H9 (cell line): ENCODE results near the gene LPP. TPM values are rescaled to one million over a fixed set of nuclear protein-coding genes. Genes with fewer than 3 reads are reported as not detected.

Experiments
- DNase-seq: peaks from one replicate; pipeline ENCODE4 v3.0.0-alpha.2; 2017
- H2AFZ ChIP-seq: one replicate; pipeline ENCODE4 v1.6.1; 2013; ENCODE audit warnings: mild to moderate bottlenecking, low read length, control low read depth, moderate library complexity
- H2AK5ac ChIP-seq: 2 replicates; pipeline ENCODE4 v1.6.1; 2013; ENCODE audit warnings: low read length, control low read depth, mixed read lengths; ENCODE audit not compliant: insufficient read length
- H2BK120ac ChIP-seq: one replicate; pipeline ENCODE4 v1.6.1; 2013; ENCODE audit warnings: low read depth, mild to moderate bottlenecking, low read length, control low read depth, inconsistent platforms; ENCODE audit not compliant: poor library complexity, severe bottlenecking
- H2BK12ac ChIP-seq: 2 replicates; pipeline ENCODE4 v1.6.1; 2013; ENCODE audit warnings: low read length, control low read depth, mixed read lengths, low read depth; ENCODE audit not compliant: insufficient read length
- H2BK15ac ChIP-seq: 2 replicates; pipeline ENCODE4 v1.6.1; 2013; ENCODE audit warnings: low read depth, low read length, control low read depth
- H2BK20ac ChIP-seq: one replicate; pipeline ENCODE4 v1.6.1; 2013; ENCODE audit warnings: low read depth, mild to moderate bottlenecking, low read length, control low read depth, inconsistent platforms; ENCODE audit not compliant: poor library complexity, severe bottlenecking
- H2BK5ac ChIP-seq: 2 replicates; pipeline ENCODE4 v1.6.1; 2013; ENCODE audit warnings: low read length, control low read depth, mixed read lengths; ENCODE audit not compliant: insufficient read length
- H3K14ac ChIP-seq: 2 replicates; pipeline ENCODE4 v1.6.1; 2013; ENCODE audit warnings: low read length, control low read depth; ENCODE audit not compliant: insufficient read depth
- H3K18ac ChIP-seq: 2 replicates; pipeline ENCODE4 v1.6.1; 2013; ENCODE audit warnings: low read depth, mild to moderate bottlenecking, mixed read lengths, low read length, control low read depth; ENCODE audit not compliant: insufficient read length
- H3K23ac ChIP-seq: 2 replicates; pipeline ENCODE4 v1.6.1; 2013; ENCODE audit warnings: low read length, control low read depth, mixed read lengths, low read depth; ENCODE audit not compliant: insufficient read length
- H3K23me2 ChIP-seq: 2 replicates; pipeline ENCODE4 v1.6.1; 2013; ENCODE audit warnings: low read depth, mild to moderate bottlenecking, mixed read lengths, low read length, control low read depth; ENCODE audit not compliant: insufficient read length, poor library complexity, severe bottlenecking
- H3K27ac ChIP-seq: 2 replicates; pipeline ENCODE4 v1.5.1; 2013; ENCODE audit warnings: low read length, control low read depth, mixed read lengths, low read depth; ENCODE audit not compliant: insufficient read length
- H3K27me3 ChIP-seq: 2 replicates; pipeline ENCODE4 v1.6.1; 2013; ENCODE audit warnings: low read length, control low read depth, inconsistent platforms; ENCODE audit not compliant: insufficient read depth
- H3K4ac ChIP-seq: 2 replicates; pipeline ENCODE4 v1.6.1; 2013; ENCODE audit warnings: low read depth, mild to moderate bottlenecking, control low read depth, inconsistent platforms, low read length, moderate library complexity
- H3K4me1 ChIP-seq: 2 replicates; pipeline ENCODE4 v1.6.1; 2013; ENCODE audit warnings: low read length, control low read depth, inconsistent platforms; ENCODE audit not compliant: insufficient read depth
- H3K4me2 ChIP-seq: 2 replicates; pipeline ENCODE4 v1.6.1; 2013; ENCODE audit warnings: low read length, control low read depth, mixed read lengths; ENCODE audit not compliant: insufficient read length, insufficient read depth
- H3K56ac ChIP-seq: 2 replicates; pipeline ENCODE4 v1.6.1; 2013; ENCODE audit warnings: low read depth, mild to moderate bottlenecking, mixed read lengths, low read length, control low read depth; ENCODE audit not compliant: insufficient read length
- H3K79me1 ChIP-seq: 2 replicates; pipeline ENCODE4 v1.6.1; 2013; ENCODE audit warnings: low read depth, mild to moderate bottlenecking, moderate library complexity, low read length, control low read depth, inconsistent platforms; ENCODE audit not compliant: insufficient read depth, poor library complexity, severe bottlenecking
- H3K79me2 ChIP-seq: 2 replicates; pipeline ENCODE4 v1.6.1; 2013; ENCODE audit warnings: low read length, control low read depth, inconsistent platforms; ENCODE audit not compliant: insufficient read depth
- H3K9ac ChIP-seq: 2 replicates; pipeline ENCODE4 v1.6.1; 2013; ENCODE audit warnings: low read length, control low read depth, mixed read lengths; ENCODE audit not compliant: insufficient read length; ENCODE audit errors: extremely low read depth
- H3K9me3 ChIP-seq: one replicate; pipeline ENCODE4 v1.6.1; 2013; ENCODE audit warnings: low read depth, low read length, inconsistent platforms; ENCODE audit not compliant: control insufficient read depth
- H3T11ph ChIP-seq: one replicate; pipeline ENCODE4 v1.6.1; 2013; ENCODE audit warnings: mild to moderate bottlenecking, low read length, control low read depth, inconsistent platforms
- H4K20me1 ChIP-seq: one replicate; pipeline ENCODE4 v1.6.1; 2013; ENCODE audit not compliant: control insufficient read depth, insufficient read length, insufficient read depth
- H4K5ac ChIP-seq: 2 replicates; pipeline ENCODE4 v1.6.1; 2013; ENCODE audit warnings: low read depth, mild to moderate bottlenecking, mixed read lengths, low read length, control low read depth; ENCODE audit not compliant: insufficient read length
- H4K8ac ChIP-seq: replicated peaks from 2 replicates; pipeline ENCODE4 v1.6.1; 2013; ENCODE audit warnings: low read length, control low read depth, mixed read lengths, low read depth; ENCODE audit not compliant: insufficient read length
- H4K91ac ChIP-seq: 2 replicates; pipeline ENCODE4 v1.6.1; 2013; ENCODE audit warnings: low read depth, mild to moderate bottlenecking, moderate library complexity, mixed read lengths, low read length, control low read depth; ENCODE audit not compliant: insufficient read length
- H3K27ac Mint-ChIP-seq, 3 experiments: 2 replicates in 2 of 3; 3 replicates in 1 of 3; pipeline ENCODE4 v1.8.0; 2020 to 2021; ENCODE audit warnings: mixed read lengths in 3 of 3, mild to moderate bottlenecking in 1 of 3, moderate library complexity in 1 of 3
- H3K27me3 Mint-ChIP-seq: 2 replicates; pipeline ENCODE4 v1.8.0; 2021; ENCODE audit warnings: low read depth, mild to moderate bottlenecking, moderate library complexity, mixed read lengths
- H3K36me3 Mint-ChIP-seq, 3 experiments: 2 replicates in 2 of 3; 3 replicates in 1 of 3; pipeline ENCODE4 v1.8.0; 2020 to 2021; ENCODE audit warnings: low read depth in 3 of 3, mixed read lengths in 3 of 3; ENCODE audit not compliant: insufficient read depth in 1 of 3
- H3K4me1 Mint-ChIP-seq, 2 experiments: 2 replicates each; pipeline ENCODE4 v1.8.0; 2020; ENCODE audit warnings: mixed read lengths in 2 of 2
- H3K4me3 Mint-ChIP-seq, 2 experiments: 2 replicates in 1 of 2; 3 replicates in 1 of 2; pipeline ENCODE4 v1.8.0; 2020 to 2021; ENCODE audit warnings: mild to moderate bottlenecking in 2 of 2, mixed read lengths in 2 of 2, moderate library complexity in 1 of 2
- H3K9me3 Mint-ChIP-seq, 2 experiments: 2 replicates in 1 of 2; 3 replicates in 1 of 2; pipeline ENCODE4 v1.8.0; 2020; ENCODE audit warnings: mild to moderate bottlenecking in 2 of 2, mixed read lengths in 2 of 2, moderate library complexity in 1 of 2
- CTCF ChIP-seq: fragments of 200-600 bp; sonication (generic); conservative IDR thresholded peaks from 3 replicates; pipeline ENCODE4 v1.8.0; 2021; ENCODE audit warnings: antibody characterized with exemption, mild to moderate bottlenecking
- WGBS: extraction: QIAGEN DNeasy Blood & Tissue Kit; methylation state at CpG from one replicate; pipeline ENCODE4 v1.1.7; 2013; ENCODE audit warnings: missing lambda C conversion rate, low lambda C conversion rate, mixed read lengths; ENCODE audit not compliant: insufficient read length; ENCODE audit errors: extremely low coverage; 5-methylcytosine and 5-hydroxymethylcytosine counted together
- total RNA-seq: library from RNA; stranded (reverse); gene quantifications from 2 replicates; pipeline ENCODE4 v1.2.1, GENCODE V29; 2021

The LPP gene
- total RNA-seq, 1 experiment from 2014 or later = 64.6 TPM

GRCh38 chr3:188660415-188660814 lies 506.5 kb downstream of the LPP start:
- no CpG with 5 or more reads among the region's 1 CpG for WGBS
- Histone ChIP-seq H3K4ac (no peak overlapping the region), H2BK120ac (no peak overlapping the region), H3K4me2 (no peak overlapping the region), H3K79me2 (no peaks in the 10 kb centered on the region), H3K9ac (no peak overlapping the region), H3K9me3 (no peaks in the 10 kb centered on the region), H3K27me3 (no peaks in the 10 kb centered on the region), H2AFZ (no peak overlapping the region), H3K4me1 (no peaks in the 10 kb centered on the region), H3K18ac (no peak overlapping the region), H3K23ac (no peak overlapping the region), H2AK5ac (no peak overlapping the region), H2BK15ac (no peak overlapping the region), H3K79me1 (no peaks in the 10 kb centered on the region), H3K27ac (no peak overlapping the region), H3T11ph (no peak overlapping the region), H4K5ac (no peak overlapping the region), H2BK12ac (no peak overlapping the region), H3K14ac (no peak overlapping the region), H4K20me1 (no peaks in the 10 kb centered on the region), H4K8ac (no peak overlapping the region), H2BK20ac (no peak overlapping the region), H3K23me2 (no peaks in the 10 kb centered on the region), H4K91ac (no peak overlapping the region), H2BK5ac (no peak overlapping the region), H3K56ac (no peak overlapping the region)
- no peaks in the 10 kb centered on the region for H3K9me3 Mint-ChIP-seq
- no peak for TF ChIP-seq CTCF
- H3K4me1 Mint-ChIP-seq = peaks cover 3 to 9% of the 10 kb centered on the region in 2 experiments; a peak in 2 of 4 replicates
- H3K27me3 Mint-ChIP-seq = no peaks in the 10 kb centered on the region
- no peak overlapping the region for H3K4me3 Mint-ChIP-seq
- no peaks in the 10 kb centered on the region for H3K36me3 Mint-ChIP-seq
- no peak for DNase-seq
- H3K27ac Mint-ChIP-seq = no peak overlapping the region
